ENCODE results near the gene TOPBP1. TPM values are rescaled to one million over a fixed set of nuclear protein-coding genes. Genes with fewer than 3 reads are reported as not detected.

The TOPBP1 gene
- total RNA-seq, 4 donors from 2014 or later, result 16.5 to 29.3 (median 21.9) TPM

- Histone ChIP-seq H3K27ac (no peak overlapping the region), H3K4me1 (peaks cover 0 to 10% (median 5%) of the 10 kb centered on the region in 3 donors), H3K36me3 (peaks cover 0 to 80% of the 10 kb centered on the region in 2 donors), H3K27me3 (no peaks in the 10 kb centered on the region), H3K4me3 (no peak overlapping the region), H3K9me3 (no peaks in the 10 kb centered on the region)
- 87% methylated on average over 4 of the region's 4 CpGs for WGBS, 2 donors (ENCODE audit: low coverage in 1 of 2)
- no peak for TF ChIP-seq POLR2A (IDR thresholded peaks at IDR 0.05)
- TF ChIP-seq CTCF (IDR thresholded peaks at IDR 0.05), result no peak
- TF ChIP-seq EP300 (IDR thresholded peaks at IDR 0.05), result no peak
- TF ChIP-seq POLR2AphosphoS5 (IDR thresholded peaks at IDR 0.05), result no peak
- no peak for ATAC-seq
Observed at GRCh38 chr3:133655731-133656515, 5.8 kb downstream of the TOPBP1 start.

- Histone ChIP-seq H3K36me3 (peaks cover 0 to 88% of the 10 kb centered on the region in 2 donors), H3K4me3 (no peak overlapping the region), H3K27ac (no peak overlapping the region), H3K4me1 (peaks cover 0 to 4% (median 3%) of the 10 kb centered on the region in 3 donors), H3K27me3 (no peaks in the 10 kb centered on the region), H3K9me3 (no peaks in the 10 kb centered on the region)
- no peak for ATAC-seq
- WGBS, 2 donors (ENCODE audit: low coverage in 1 of 2), result 86 to 93% methylated on average over 4 of the region's 4 CpGs
- TF ChIP-seq EP300 (IDR thresholded peaks at IDR 0.05) (no peak), POLR2AphosphoS5 (IDR thresholded peaks at IDR 0.05) (no peak), POLR2A (IDR thresholded peaks at IDR 0.05) (no peak), CTCF (IDR thresholded peaks at IDR 0.05) (no peak)
Observed at GRCh38 chr3:133649486-133650068, 12.2 kb downstream of the TOPBP1 start.

GRCh38 chr3:133644768-133645167 is 17.0 kb downstream of the TOPBP1 start:
- Histone ChIP-seq H3K9me3 (no peaks in the 10 kb centered on the region), H3K27me3 (no peaks in the 10 kb centered on the region), H3K36me3 (peaks cover 5 to 85% of the 10 kb centered on the region in 2 donors), H3K27ac (no peak overlapping the region), H3K4me1 (peaks cover 0 to 4% (median 3%) of the 10 kb centered on the region in 3 donors), H3K4me3 (no peak overlapping the region)
- 100% methylated on average over 1 of the region's 1 CpG for WGBS, 2 donors (ENCODE audit: low coverage in 1 of 2)
- TF ChIP-seq EP300 (IDR thresholded peaks at IDR 0.05) (no peak), POLR2AphosphoS5 (IDR thresholded peaks at IDR 0.05) (no peak), CTCF (IDR thresholded peaks at IDR 0.05) (no peak), POLR2A (IDR thresholded peaks at IDR 0.05) (no peak)
- no peak for ATAC-seq

- no peak overlapping the region for H3K4me3 ChIP-seq
- peaks cover 0 to 4% (median 3%) of the 10 kb centered on the region in 3 donors for H3K4me1 ChIP-seq
- H3K27me3 ChIP-seq, result no peaks in the 10 kb centered on the region
- WGBS, 2 donors (ENCODE audit: low coverage in 1 of 2), result 79 to 85% methylated on average over 2 of the region's 2 CpGs
- ATAC-seq, result no peak
- H3K27ac ChIP-seq, result no peak overlapping the region
- H3K36me3 ChIP-seq, result peaks cover 5 to 84% of the 10 kb centered on the region in 2 donors
- TF ChIP-seq POLR2A (IDR thresholded peaks at IDR 0.05) (no peak), EP300 (IDR thresholded peaks at IDR 0.05) (no peak), POLR2AphosphoS5 (IDR thresholded peaks at IDR 0.05) (no peak), CTCF (IDR thresholded peaks at IDR 0.05) (no peak)
- H3K9me3 ChIP-seq, result no peaks in the 10 kb centered on the region
Observed at GRCh38 chr3:133643611-133644010, 18.1 kb downstream of the TOPBP1 start.
